K562 (cell line): ENCODE measurements around the gene CEACAM21. TPM values are rescaled to one million over a fixed set of nuclear protein-coding genes. Genes with fewer than 3 reads are reported as not detected.

Experiments used
- ATAC-seq: fragments of 200-7000 bp; cut with Tn5 transposase; 3 replicates; pipeline ENCODE4 v1.9.1; 2020; ENCODE audit warnings: moderate library complexity
- BruUV-seq: library from RNA; stranded (reverse); fragments of 400-500 nt; replicated peaks from 2 replicates; lab custom pipeline; 2021; lab: Mats Ljungman, UMichigan
- CTCF ChIA-PET: fragments of 300-600 bp; formaldehyde crosslinking; extraction: SDS; loops from one replicate; lab custom pipeline; 2021; ENCODE audit warnings: low intra/inter-chr PET ratio; lab: Yijun Ruan, JAX
- POLR2A ChIA-PET: fragments of 300-600, 350-650 bp; sonication (Branson Sonifier 250); formaldehyde crosslinking; extraction: SDS; loops from one replicate; lab custom pipeline; 2021; ENCODE audit warnings: antibody characterized with exemption, inconsistent platforms; lab: Yijun Ruan, JAX
- DNase-seq, 4 experiments: peaks; one replicate each; pipeline versions ENCODE4 v3.0.0 to v3.0.0-alpha.2; 2011 to 2018; ENCODE audit warnings: low spot score in 3 of 4, mixed read lengths in 3 of 4; ENCODE audit errors: extremely low read depth in 1 of 4
- FAIRE-seq: peaks from 2 replicates; lab custom pipeline; 2011; peaks lifted over from hg19 to GRCh38; lab: Jason Lieb, UNC
- H2AFZ ChIP-seq: 2 replicates; pipeline ENCODE4 v1.6.0; 2011; ENCODE audit warnings: low read depth, low read length, control low read depth, inconsistent platforms
- H3K27ac ChIP-seq: fragments of 200-600 bp; 3 replicates; pipeline ENCODE4 v1.8.0; 2011; ENCODE audit warnings: low read depth, mild to moderate bottlenecking, control low read depth, inconsistent platforms, low read length, moderate library complexity, mixed read lengths; ENCODE audit errors: extremely low read depth
- H3K27me3 ChIP-seq, 2 experiments: fragments of 300-600 bp in 1 of 2; 2 replicates in 1 of 2; 3 replicates in 1 of 2; pipeline versions ENCODE4 v1.6.0 to v1.8.0; 2011; ENCODE audit warnings: inconsistent platforms in 2 of 2, low read length in 2 of 2, mild to moderate bottlenecking in 1 of 2, mixed read lengths in 1 of 2, moderate library complexity in 1 of 2; ENCODE audit not compliant: control insufficient read depth in 2 of 2, insufficient read depth in 2 of 2
- H3K36me3 ChIP-seq: fragments of 300-600 bp; 3 replicates; pipeline ENCODE4 v1.8.0; 2011; ENCODE audit warnings: mild to moderate bottlenecking, low read length, inconsistent platforms; ENCODE audit not compliant: control insufficient read depth, insufficient read depth
- H3K4me1 ChIP-seq, 2 experiments: fragments of 200-600 bp in 1 of 2; replicated peaks in 1 of 2; 2 replicates in 1 of 2; 3 replicates in 1 of 2; pipeline versions ENCODE4 v1.5.1 to v1.8.0; 2011; ENCODE audit warnings: inconsistent platforms in 2 of 2, low read length in 2 of 2, mild to moderate bottlenecking in 1 of 2, mixed read lengths in 1 of 2, moderate library complexity in 1 of 2; ENCODE audit not compliant: control insufficient read depth in 2 of 2, insufficient read depth in 2 of 2
- H3K4me2 ChIP-seq: 2 replicates; pipeline ENCODE4 v1.6.1; 2011; ENCODE audit warnings: low read length, control low read depth, inconsistent platforms, mixed read lengths; ENCODE audit not compliant: insufficient read depth
- H3K4me3 ChIP-seq: fragments of 200-600 bp; sonication (generic), shearing (Covaris generic); 2 replicates; pipeline ENCODE4 v1.5.1; 2016; ENCODE audit warnings: control low read depth, inconsistent platforms
- H3K79me2 ChIP-seq: fragments of 200-600 bp; 3 replicates; pipeline ENCODE4 v1.8.0; 2011; ENCODE audit warnings: low read length, inconsistent platforms; ENCODE audit not compliant: control insufficient read depth, insufficient read depth
- H3K9ac ChIP-seq, 2 experiments: 2 replicates each; pipeline versions ENCODE4 v1.6.0 to v1.6.1; 2011; ENCODE audit warnings: low read depth in 2 of 2, low read length in 2 of 2, control low read depth in 1 of 2, inconsistent platforms in 1 of 2, mild to moderate bottlenecking in 1 of 2, mixed read lengths in 1 of 2; ENCODE audit not compliant: insufficient read depth in 1 of 2
- H3K9me1 ChIP-seq: one replicate; pipeline ENCODE4 v1.6.0; 2011; ENCODE audit warnings: inconsistent platforms, mild to moderate bottlenecking, low read length, moderate library complexity; ENCODE audit not compliant: control insufficient read depth, insufficient read depth
- H3K9me3 ChIP-seq: replicated peaks from 2 replicates; pipeline ENCODE4 v1.5.1; 2011; ENCODE audit warnings: low read depth, low read length, inconsistent platforms; ENCODE audit not compliant: control insufficient read depth, insufficient read depth
- H4K20me1 ChIP-seq: replicated peaks from 2 replicates; pipeline ENCODE4 v1.6.1; 2011; ENCODE audit warnings: low read length, inconsistent platforms, mixed read lengths; ENCODE audit not compliant: control insufficient read depth, insufficient read depth
- ETS1 ChIP-seq: conservative IDR thresholded peaks from 2 replicates; pipeline ENCODE4 v1.6.1; 2011; ENCODE audit warnings: low read depth, mild to moderate bottlenecking, low read length; ENCODE audit not compliant: control insufficient read depth
- FOXA1 ChIP-seq: fragments of 450-650 bp; IDR thresholded peaks from 2 replicates; pipeline ENCODE4 v1.6.1; 2016; ENCODE audit warnings: mild to moderate bottlenecking, borderline replicate concordance
- MAFK ChIP-seq: IDR thresholded peaks from 2 replicates; pipeline ENCODE4 v1.6.1; 2011; ENCODE audit warnings: low read length, improper control_type of control experiment
- MTA2 ChIP-seq: fragments of 450-650 bp; IDR thresholded peaks from 2 replicates; pipeline ENCODE4 v1.6.1; 2016; ENCODE audit warnings: low read depth
- PHF21A ChIP-seq: fragments of 450-650 bp; IDR thresholded peaks from 2 replicates; pipeline ENCODE4 v1.6.1; 2017; ENCODE audit warnings: low read depth, borderline replicate concordance
- SIX5 ChIP-seq, 2 experiments: IDR thresholded peaks; 2 replicates each; pipeline ENCODE4 v1.6.1; 2011; ENCODE audit warnings: low read length in 2 of 2, borderline replicate concordance in 1 of 2, low read depth in 1 of 2, mild to moderate bottlenecking in 1 of 2, moderate library complexity in 1 of 2; ENCODE audit not compliant: insufficient read depth in 1 of 2
- TFAM ChIP-seq: fragments of 250-450 bp; sonication (Bioruptor Pico); conservative IDR thresholded peaks from 2 replicates; pipeline ENCODE4 v1.5.0; 2021; ENCODE audit warnings: mild to moderate bottlenecking, moderate library complexity
- ZNF253 ChIP-seq: fragments of 250-450 bp; sonication (Bioruptor Pico); conservative IDR thresholded peaks from 2 replicates; pipeline ENCODE4 v1.6.1; 2021; ENCODE audit warnings: mild to moderate bottlenecking
- ZNF507 ChIP-seq: conservative IDR thresholded peaks from 2 replicates; pipeline ENCODE4 v1.6.1; 2017; ENCODE audit warnings: missing genetic modification characterization, missing compliant biosample characterization
- ZNF778 ChIP-seq: fragments of 450-650 bp; formaldehyde crosslinking; IDR thresholded peaks from 2 replicates; pipeline ENCODE4 v1.4.0; 2020; ENCODE audit warnings: mild to moderate bottlenecking, moderate library complexity
- WGBS: fragments of 100-300 bp; shearing (Covaris generic); methylation state at CpG from one replicate; pipeline ENCODE4 v1.1.6; 2016; ENCODE audit warnings: low coverage, mixed read lengths; ENCODE audit not compliant: insufficient coverage; ENCODE audit errors: missing lambda C conversion rate; 5-methylcytosine and 5-hydroxymethylcytosine counted together
- in situ Hi-C: fragments of 300-500 bp; cut with MboI; formaldehyde crosslinking; loops from 4 replicates; pipeline ENCODE4 v1.15.0; 2018; ENCODE audit warnings: inconsistent platforms, mixed read lengths
- intact Hi-C: fragments of 100-400 bp; cut with micrococcal nuclease; formaldehyde crosslinking; loops from 2 replicates; pipeline ENCODE4 v1.14.2; 2022
- polyA plus RNA-seq, 8 experiments: library from polyadenylated mRNA; depleted of rRNA in 4 of 8; stranded (reverse) in 5 of 8; unstranded in 3 of 8; fragments of >200 nt; fragmentation: Nextera tagmentation in 2 of 8; fragmentation: Illumina TruSeq in 1 of 8; extraction: Ambion mirVana in 2 of 8; extraction: Trizol in 1 of 8; gene quantifications; 2 replicates each; pipeline versions ENCODE4 v1.2.1 to v1.2.3, GENCODE V29; 2011 to 2014; ENCODE audit warnings: inconsistent platforms in 1 of 8, missing spikeins in 1 of 8
- total RNA-seq, 7 experiments: library from RNA; depleted of rRNA in 6 of 7; stranded (reverse); fragments of >200 nt in 6 of 7; fragmentation: Illumina TruSeq in 2 of 7; extraction: Trizol in 2 of 7; gene quantifications; 2 replicates each; pipeline versions ENCODE4 v1.2.1 to v1.2.3, GENCODE V29; 2011 to 2021; ENCODE audit warnings: low replicate concordance in 1 of 7
- TF ChIP-seq, protein P1 (sequence below): IDR thresholded peaks from 2 replicates; pipeline ENCODE4 v1.6.1; 2011; ENCODE audit not compliant: insufficient read length; ENCODE audit errors: extremely low read depth
- TF ChIP-seq, protein P2 (sequence below): sonication (generic); formaldehyde crosslinking; IDR thresholded peaks from 2 replicates; pipeline ENCODE4 v1.8.1; 2022; ENCODE audit warnings: missing genetic modification reagents

The CEACAM21 gene
- total and polyA plus RNA-seq, 9 of the 15 experiments (the other 6 are each of a cell fraction or from before 2014, with no cell fraction given): 0.06 to 0.40 (median 0.18) TPM; not detected in 1

DNA sequence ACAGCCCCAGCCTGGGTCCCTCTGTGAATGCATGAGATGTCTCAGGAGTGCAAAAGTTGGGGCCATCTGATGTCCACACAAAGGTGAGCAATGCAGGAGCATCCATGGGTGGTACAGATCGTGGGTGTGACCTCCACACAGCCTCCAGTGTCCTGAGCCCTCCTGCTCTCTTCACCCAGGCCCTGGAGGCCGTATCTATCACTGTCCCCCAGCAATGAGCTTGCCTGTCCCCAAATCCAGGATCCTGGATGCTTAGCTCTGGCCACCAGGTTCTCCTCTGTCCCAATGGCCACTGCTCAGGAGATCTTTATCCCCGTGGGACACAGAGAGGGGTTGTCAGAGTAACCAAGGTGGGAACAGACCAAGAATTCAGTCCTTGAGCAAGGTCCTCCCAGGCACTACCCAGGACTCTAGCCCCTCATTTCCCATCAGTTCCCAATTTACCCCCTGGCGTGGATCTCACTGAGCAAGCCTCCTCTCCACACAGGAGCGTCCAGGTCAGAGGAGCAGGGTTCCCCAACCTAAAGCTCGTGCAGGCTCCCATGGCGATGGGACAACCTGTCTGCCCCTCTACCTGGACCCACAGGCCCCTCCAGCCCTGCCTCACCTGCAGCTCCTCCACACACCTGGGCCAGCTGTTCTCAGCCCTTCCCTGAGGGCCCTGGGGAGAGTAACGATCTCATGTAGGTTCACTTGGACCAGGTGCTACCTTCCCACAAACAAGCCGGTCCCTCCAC lies 11.3 kb downstream of the CEACAM21 start:
- BruUV-seq: no TSS peak
- no peaks in the 10 kb centered on the region for H3K9me1 ChIP-seq
- DNase-seq: no peak
- ChIA-PET POLR2A (no interaction called here), CTCF (no interaction called here)
- H3K79me2 ChIP-seq: no peaks in the 10 kb centered on the region
- FAIRE-seq: no peak
- H3K4me2 ChIP-seq: no peak overlapping the region
- no peak overlapping the region for H2AFZ ChIP-seq
- intact Hi-C loops (no loop called here), in situ Hi-C loops (no loop called here)
- no peak overlapping the region for H3K27ac ChIP-seq
- WGBS: 0% methylated on average over 9 of the region's 9 CpGs
- H3K9me3 ChIP-seq: no peaks in the 10 kb centered on the region
- no peak for ATAC-seq
- TF ChIP-seq, protein P1, sequence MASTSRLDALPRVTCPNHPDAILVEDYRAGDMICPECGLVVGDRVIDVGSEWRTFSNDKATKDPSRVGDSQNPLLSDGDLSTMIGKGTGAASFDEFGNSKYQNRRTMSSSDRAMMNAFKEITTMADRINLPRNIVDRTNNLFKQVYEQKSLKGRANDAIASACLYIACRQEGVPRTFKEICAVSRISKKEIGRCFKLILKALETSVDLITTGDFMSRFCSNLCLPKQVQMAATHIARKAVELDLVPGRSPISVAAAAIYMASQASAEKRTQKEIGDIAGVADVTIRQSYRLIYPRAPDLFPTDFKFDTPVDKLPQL: no peak
- no peaks in the 10 kb centered on the region for H3K36me3 ChIP-seq
- H3K27me3 ChIP-seq: no peaks in the 10 kb centered on the region
- H3K4me3 ChIP-seq: no peak overlapping the region
- no peaks in the 10 kb centered on the region for H4K20me1 ChIP-seq
- no peak overlapping the region for H3K9ac ChIP-seq
- H3K4me1 ChIP-seq: no peaks in the 10 kb centered on the region

DNA sequence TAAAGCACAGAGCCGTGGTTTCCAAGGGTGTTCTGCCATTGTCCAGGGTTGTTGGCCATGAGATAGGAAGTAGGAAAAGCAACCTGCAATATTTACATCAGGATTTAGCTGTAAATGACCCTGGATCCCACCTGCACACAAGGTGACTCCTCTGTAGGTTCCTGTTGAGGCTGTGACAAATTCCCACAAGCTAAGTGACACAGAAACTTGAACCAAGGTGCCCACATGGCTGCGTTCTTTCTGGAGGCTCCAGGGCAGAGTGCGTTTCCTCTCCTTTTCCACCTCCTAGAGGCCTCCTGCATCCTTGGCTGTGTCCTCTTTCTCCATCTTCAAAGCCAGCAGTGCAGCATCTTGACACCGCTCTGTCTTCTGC lies 11.9 kb downstream of the CEACAM21 start:
- intact Hi-C loops (no loop called here), in situ Hi-C loops (no loop called here)
- H3K4me2 ChIP-seq: no peak overlapping the region
- no peaks in the 10 kb centered on the region for H3K36me3 ChIP-seq
- no peaks in the 10 kb centered on the region for H4K20me1 ChIP-seq
- ChIA-PET POLR2A (no interaction called here), CTCF (no interaction called here)
- no peak overlapping the region for H3K27ac ChIP-seq
- no peaks in the 10 kb centered on the region for H3K9me3 ChIP-seq
- FAIRE-seq (no peak), DNase-seq (no peak), ATAC-seq (no peak)
- no peaks in the 10 kb centered on the region for H3K27me3 ChIP-seq
- H3K4me1 ChIP-seq: no peaks in the 10 kb centered on the region
- H3K9ac ChIP-seq: no peak overlapping the region
- 0% methylated on average over 4 of the region's 4 CpGs for WGBS
- no peaks in the 10 kb centered on the region for H3K9me1 ChIP-seq
- H3K4me3 ChIP-seq: no peak overlapping the region
- BruUV-seq: no TSS peak
- no peak overlapping the region for H2AFZ ChIP-seq
- H3K79me2 ChIP-seq: no peaks in the 10 kb centered on the region
- TF ChIP-seq SIX5 (IDR thresholded peaks at IDR 0.05; ENCODE audit: borderline replicate concordance in 1 of 2, insufficient read depth in 1 of 2, low read depth in 1 of 2, low read length in 2 of 2) (no peak), ETS1 (no peak), MAFK (no peak), FOXA1 (no peak), ZNF778 (no peak), MTA2 (no peak), ZNF507 (tag) (no peak), TFAM (CRISPR knock-in tag) (no peak), PHF21A (no peak), ZNF253 (CRISPR knock-in tag) (no peak)
- TF ChIP-seq, protein P2, sequence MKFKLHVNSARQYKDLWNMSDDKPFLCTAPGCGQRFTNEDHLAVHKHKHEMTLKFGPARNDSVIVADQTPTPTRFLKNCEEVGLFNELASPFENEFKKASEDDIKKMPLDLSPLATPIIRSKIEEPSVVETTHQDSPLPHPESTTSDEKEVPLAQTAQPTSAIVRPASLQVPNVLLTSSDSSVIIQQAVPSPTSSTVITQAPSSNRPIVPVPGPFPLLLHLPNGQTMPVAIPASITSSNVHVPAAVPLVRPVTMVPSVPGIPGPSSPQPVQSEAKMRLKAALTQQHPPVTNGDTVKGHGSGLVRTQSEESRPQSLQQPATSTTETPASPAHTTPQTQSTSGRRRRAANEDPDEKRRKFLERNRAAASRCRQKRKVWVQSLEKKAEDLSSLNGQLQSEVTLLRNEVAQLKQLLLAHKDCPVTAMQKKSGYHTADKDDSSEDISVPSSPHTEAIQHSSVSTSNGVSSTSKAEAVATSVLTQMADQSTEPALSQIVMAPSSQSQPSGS (CRISPR knock-in tag): no peak
